Inferior parietal cortex (tissue), 1 donor: ENCODE measurements around the gene PSMB9.

Source experiments
- DNase-seq: peaks from one replicate; pipeline ENCODE4 v3.0.0-alpha.2; 2016; ENCODE audit errors: extremely low spot score

Gene PSMB9

DNA sequence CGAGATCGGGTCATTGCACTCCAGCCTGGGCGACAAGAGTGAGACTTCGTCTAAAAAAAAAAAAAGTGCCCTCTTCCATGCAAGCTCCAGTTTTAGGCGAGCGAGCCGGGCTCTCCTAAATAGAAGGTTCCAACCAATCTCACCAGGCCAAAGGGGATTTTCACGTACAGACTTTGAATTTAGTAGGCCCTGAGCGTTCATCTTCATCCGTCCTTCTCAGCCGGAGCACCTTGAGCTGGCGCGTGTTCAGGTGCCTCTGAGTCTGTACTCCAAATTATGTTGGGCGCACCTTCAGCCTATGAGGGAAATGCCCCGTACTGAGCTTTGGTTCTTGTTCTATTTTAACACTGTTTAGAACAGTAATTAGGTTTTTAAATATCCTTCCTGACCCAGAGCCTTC, 14.6 kb upstream of the PSMB9 start:
- no peak for DNase-seq

DNA sequence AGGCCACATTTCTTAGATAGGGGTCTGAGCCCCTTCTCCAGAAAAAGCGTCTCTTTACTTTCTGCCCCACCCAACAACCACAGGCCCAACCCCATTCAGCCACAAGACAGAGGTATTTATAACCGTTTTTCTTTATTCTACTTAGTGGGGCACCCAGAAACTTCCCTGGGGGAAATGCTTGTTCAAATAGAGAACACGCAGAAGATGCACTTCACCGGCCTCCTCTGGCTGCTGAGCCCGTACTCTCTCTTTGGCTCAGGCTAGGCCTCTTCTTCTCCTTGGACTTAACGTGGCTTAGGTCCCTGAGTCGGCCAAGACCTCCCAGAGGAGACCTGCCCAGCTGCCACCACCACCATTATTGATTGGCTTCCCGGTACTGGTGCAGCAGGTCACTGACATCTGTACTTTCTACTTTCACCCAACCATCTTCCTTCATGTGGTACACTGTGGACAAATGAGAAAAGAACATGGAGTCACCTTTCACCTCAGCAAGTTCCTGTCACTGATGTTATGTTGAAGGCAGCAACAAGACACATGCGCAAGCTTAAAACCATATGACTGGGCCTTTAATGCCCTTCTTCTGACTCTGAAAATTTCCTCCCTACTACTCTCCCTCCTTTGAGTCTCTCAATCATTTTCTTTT, 13.3 kb upstream of the PSMB9 start:
- no peak for DNase-seq

DNA sequence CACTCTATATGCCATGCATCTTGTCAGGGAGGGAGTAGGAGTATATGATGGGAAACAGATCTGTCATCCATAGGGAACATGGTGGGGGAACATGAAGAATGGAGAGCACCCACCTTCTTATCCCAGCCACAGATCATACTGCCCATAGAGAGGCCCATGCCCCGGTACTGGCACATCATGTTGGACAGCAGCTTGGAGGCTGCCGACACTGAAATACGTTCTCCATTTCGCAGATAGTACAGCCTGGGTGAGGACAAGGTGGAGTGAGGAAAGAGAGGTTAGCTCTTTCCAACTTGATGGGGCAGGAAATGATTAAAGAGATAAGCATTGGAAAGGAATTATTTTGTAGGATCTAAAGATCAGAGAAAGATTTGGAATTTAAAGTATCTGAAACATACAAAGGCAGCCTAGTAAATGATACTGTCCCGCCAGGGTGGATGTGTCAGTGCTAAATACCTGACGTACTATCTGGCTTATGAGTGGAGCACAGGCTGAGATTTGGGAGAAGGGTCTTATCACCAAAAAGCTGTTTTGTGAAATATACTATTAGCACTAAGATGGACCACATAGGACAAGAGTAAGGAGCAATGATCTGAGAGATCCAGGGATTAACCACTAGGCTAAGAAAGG, 11.9 kb upstream of the PSMB9 start:
- DNase-seq = no peak

DNA sequence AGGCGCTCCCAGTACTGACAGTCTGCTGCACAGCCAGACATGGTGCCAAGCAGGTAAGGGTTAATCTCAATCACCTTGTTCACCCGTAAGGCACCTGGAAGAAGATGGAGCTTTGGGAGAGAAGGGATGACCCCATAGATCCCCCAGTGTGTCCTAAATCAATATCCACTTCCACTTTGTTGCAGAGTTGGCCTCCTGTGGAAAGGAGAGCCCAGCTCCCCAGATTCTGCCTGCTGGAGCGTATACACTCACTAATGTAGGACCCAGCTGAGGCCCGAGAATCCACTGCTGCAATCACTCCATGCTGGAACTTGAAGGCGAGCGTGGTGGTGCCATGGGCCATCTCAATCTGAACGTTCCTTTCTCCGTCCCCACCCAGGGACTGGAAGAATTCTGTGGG, 11.3 kb upstream of the PSMB9 start:
- DNase-seq = no peak

DNA sequence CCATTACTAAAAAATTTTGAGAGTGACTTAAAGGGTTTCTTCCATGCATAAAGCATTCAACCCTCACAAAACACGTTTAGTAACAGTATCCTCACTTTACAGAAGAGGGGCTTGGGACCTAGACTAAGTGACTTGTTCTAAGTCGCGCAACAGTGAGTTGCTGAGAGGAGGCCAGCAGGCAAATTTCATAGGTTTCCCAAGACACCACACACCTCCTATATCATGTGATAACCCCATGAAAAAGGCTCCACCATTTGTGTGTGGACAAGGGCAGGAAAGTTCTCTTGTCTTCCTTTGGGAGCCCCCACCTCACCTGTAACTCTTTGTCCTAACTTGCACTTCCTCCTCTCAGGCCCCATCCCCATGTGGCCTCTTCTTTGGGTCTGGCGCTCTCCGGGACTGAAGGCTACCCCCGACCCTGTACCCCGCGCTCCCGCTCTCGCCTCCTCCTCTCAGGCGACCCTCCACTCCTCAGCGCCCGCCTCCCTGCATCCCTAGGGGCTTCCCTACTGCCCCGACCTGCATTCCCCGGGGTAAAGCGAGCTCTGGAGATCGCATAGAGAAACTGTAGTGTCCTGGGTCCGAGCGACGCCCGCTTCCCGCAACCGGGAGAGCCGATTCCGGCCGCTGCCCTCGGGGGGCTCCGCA, 10.5 kb upstream of the PSMB9 start:
- no peak for DNase-seq

DNA sequence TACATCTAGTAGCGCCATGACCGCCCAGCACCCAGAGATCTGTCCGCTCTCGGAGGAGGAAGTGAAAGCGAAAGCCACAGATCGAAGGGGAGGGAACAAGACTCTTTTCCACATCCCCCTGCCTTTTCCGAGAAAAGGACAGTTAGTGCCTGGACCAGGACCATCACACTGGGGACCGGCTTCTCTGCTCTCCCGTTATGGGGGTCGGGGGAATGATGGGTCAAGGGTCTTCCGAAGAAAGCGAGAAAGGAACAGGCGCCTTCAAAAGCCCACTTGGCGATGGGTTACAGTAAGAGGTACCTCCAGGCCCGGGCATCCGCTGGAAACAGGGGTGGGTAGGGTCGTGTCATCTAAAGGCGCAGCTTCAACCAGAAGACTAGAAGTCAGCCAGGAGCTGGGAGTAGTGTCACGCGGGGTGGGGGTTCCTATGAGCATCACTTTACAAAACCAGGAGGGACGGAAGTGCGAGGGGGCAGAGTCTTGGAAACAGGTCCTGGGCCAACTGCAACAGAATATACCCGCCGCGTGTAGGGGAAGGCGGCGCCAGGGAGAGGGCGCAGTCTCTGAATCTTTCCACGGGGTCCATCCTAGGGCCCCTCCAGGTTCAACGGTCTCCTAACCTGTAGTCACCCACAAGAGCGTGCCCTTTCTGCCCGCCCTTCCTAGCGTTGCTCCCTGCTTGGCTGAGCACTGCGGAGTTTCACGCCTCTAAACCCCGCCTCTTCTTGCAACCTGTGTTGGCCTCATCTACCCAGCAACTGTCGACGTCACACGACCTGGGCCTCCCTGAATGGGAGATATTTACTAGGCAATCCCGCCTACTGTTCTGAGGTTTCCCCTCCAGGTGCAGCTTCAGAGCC, 9.8 kb upstream of the PSMB9 start, which contains the start of gene PSMB8:
PSMB8 (minus strand) TSS at position 69 of the 860 bp plus-strand sequence; CDS start at position 18, 51 bp downstream.
- peak; percentile 94 for DNase-seq

DNA sequence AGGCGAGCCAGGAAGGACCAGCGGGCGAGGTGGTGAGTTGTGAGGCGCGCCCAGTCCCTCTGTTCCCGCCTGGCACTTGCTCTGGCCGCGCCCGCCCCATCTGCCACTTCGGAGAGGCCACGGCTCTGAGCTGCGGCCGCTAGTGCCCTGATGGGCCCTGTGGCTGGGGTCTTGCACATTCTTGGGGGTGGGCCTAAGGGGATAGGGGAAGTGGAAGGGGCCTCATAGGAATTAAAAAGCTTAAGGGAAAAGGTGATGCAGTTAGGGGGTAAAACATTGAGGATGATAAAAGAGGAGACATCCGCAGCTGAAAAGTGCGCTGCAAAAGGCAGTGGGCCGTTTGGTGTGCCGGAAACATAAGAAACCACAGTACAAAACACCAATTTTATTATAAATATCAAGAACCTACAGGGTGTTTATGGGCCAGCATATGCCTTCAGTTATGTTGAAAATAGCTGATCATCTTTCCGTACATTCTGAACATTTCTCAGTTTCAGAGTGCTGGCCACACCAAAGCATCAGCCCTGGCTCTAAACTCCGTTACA, 9.1 kb upstream of the PSMB9 start:
- no peak for DNase-seq

DNA sequence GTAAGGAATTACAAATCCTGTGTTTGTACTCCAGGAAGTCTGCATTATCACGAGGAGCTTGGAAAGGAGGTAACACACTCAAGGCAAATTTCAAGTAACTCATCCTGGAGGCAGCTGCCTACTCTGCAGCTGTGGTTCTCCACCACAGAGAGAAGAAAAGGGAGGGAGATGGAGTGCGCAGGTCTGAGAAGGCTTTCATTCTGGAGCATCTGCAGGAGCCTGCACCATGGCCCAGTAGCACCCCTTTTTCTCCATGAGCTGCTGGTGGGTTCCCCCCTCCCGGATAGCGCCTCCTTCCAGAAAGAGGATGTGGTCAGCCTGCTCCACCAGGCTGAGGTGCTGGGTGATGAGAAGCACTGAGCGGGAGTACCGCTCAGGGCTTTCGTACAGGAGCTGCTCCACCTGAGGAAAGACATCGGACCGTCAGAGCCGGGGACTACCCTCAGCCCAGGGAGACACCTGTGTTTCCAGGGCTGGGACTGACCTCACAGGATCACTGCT, 8.6 kb upstream of the PSMB9 start:
- DNase-seq = no peak

DNA sequence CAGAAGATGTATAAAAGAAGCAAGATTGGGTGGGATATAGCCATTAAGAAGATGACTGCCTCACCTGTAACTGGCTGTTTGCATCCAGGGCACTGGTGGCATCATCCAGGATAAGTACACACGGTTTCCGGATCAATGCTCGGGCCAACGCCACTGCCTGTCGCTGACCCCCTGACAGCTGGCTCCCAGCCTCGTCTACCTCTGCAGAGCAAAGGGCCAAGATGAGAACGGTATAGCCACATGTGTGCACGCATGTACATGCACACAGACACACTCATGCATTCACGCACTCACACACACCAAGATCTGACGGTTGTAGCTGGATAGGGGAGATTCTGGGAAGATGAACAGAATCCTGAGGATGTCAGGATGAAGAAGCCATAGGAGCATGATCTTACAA, 7.0 kb upstream of the PSMB9 start:
- DNase-seq = no peak

DNA sequence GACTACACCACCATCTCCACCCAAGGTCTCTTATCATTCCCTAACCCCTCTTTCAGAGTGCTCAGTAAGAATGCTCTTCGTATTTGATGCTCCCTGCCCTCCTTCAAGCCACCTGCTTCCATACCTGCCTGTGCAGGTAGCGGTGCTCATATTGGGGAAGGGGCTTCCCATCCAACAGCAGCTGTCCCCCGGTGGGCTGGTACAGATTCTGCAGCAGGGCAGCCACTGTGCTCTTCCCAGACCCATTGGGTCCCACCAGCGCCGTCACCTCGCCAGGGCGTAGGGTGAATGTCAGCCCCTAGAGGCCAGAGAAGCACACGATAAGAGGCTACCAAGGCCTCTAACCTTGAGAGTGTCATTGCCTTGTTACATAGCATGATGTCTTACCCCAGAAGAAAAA, 6.2 kb upstream of the PSMB9 start:
- DNase-seq = no peak

DNA sequence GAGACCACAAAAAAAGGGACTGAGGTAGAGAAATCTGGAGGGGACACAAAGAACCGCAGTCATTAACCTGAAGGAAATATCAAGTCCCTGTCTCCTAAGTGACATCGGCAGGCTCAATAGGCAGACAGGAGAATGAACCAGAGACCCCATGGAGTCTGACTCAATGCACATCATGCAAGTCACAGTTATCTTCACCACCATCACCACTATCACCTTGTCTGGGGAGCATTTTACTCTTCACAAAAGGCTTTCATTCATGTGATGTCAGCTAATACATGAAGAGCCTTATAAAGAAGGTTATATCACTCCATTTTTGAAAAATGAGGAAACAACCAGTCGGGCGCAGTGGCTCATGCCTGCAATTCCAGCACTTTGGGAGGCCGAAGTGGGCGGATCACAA, 4.9 kb upstream of the PSMB9 start:
- DNase-seq = no peak

DNA sequence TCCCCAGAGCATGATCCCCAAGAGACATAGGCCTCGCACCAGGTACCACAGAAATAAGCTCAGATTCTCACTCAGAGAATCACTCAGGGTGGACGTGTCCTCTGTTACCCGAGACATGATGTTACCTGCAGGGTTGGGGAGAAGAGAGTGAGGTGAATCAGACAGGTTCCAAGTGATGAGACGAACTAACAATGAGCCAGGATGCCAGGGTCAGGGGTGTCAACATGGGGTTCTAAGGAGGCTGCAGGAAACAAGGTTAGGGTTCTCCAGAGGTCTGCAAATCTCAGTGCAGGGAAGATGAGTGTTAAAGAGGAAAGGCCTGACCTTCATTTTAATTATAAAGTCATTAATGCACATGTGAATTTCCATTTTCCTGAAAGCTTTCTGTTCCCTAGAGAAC, 3.0 kb upstream of the PSMB9 start:
- no peak for DNase-seq

DNA sequence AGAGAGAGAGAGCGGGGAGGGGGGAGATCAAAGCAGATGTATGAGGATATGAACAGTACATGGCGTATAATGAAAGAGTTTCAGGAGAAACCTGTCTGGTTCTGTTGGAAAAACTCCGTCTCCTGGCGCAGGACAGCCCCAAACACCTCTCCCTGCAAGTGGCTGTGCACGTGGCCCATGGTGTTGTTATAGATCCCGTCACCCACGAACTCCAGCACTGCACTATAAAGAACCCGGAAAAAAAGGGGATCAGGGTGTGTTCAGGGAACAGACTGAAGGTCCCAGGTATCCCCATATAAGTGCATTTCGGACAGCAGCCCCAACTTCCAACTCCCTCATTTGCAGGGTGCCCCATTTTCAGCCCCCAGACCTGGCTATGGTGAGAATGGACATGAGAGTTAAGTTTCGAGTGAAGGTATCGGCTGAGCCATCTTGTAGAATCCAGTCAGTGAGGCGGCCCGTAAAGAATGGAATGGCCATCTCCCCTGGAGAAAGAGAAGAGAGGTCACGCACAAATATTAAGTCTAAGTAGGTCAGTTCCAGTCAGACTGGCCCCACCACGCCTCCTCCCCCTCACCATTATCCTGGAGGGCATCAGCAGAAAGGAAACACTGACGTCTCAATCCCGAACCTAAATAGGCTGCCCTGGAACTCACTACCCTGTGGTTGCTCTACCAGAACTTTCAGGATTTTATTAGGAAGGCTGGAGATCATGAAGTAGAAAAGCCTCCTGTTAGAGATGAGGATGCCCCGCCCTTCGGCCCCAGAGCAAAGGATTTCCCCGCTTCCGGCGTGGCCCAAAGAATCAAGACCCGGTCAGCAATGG, 1.8 kb upstream of the PSMB9 start:
- no peak for DNase-seq

DNA sequence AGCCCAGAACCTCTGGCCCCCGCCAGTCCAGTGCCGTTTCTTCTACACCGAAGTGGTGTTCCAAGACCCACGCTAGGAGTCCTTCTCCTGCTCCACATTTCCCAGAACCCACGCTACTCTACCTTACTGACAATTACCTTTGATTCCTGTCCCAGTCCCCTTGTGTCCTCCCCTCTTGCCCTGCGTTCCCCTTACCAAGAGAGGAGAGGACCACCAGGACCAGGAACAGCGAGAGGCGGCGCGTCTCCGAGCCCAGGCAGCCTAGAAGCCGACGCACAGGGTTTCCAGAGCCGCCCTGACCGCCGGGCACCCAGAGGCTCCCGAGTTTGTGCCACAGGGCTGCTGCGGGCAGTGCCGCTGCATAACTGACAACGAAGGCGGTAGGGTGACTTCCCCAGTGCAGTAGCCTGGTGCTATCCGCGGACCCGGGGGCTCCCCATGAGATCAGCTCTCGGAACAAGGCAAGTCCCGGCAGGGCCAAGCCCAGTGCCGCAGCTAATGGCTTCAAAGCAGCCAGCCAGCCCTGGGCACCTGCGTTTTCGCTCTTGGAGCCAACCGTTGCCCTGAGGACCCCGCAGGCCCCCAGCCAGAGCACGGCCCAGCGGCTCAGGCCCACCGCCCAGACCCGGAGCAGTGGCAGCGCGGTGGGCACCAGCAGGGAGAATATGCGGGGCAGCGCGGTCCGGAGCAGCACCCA, 1.0 kb upstream of the PSMB9 start:
- DNase-seq = peak; percentile 51

DNA sequence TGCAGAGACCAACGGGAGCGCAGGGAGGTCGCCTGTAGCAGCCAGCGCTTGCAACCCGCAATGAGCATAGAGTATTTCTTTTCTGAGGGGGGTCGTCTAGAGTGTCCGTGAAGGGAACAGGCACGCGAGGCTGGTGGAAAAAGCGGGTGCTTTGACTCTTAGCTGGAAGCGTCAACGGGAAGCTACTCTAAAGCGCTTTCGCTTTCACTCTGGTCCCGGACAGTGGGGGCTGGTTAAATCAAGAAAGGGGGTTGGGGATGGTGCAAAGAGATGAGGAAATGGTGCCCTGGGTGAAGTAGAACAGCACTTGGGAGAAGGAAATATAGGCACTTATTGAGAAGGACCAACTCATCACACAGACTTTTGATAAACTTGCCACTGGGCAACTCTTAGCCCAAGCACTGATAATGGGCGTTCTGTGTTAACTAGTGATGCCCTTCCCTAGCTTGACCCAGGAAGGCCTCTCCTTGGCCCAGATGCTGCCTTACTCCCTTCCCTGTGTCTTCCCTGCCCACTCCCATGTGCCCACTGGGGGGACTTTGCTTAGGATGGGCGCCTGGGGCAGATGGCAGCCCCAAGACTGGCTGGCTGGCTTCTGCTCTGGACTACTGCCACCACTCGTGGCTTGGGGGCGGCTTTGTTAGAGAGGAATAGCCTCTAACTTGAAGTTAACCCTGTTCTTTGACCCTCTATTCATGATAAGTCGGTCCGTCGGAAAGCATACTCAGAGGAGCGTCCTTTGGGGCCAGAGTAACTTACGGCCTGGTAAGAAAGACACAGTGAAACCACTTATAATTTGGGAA, 585 bp downstream of the PSMB9 start:
- peak; percentile 45 for DNase-seq

DNA sequence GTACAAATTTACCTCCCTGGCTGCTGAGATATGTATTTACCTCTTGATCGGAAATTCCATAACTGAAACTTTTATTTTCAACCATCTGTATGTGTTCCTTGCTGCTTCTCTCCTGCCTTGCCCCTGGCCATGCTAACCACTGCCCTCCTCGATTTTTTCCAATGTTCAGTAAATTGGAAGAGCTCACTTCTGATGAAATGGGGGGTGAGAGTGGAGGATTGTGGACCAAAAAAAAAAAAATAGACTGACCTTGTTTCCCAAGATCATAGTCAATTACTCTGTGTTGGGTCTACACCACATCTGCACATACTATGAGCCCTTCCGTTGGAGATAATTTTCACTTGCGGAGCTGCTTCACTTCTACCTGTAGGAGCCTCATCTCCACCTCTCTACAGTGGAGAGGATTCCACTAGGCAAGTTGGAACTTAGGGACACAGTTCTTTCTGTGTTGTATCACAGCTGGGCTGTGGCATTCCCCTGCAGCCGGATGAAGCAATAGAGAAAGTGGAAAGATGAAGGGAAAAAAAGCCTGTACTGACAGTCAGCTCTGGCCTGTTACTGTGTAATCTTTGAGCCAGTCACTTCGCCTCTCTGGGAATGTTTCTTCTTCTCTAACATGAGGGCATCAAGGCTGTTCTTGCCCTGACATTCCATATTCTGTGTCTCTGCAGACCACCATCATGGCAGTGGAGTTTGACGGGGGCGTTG, 1.6 kb downstream of the PSMB9 start:
- no peak for DNase-seq

DNA sequence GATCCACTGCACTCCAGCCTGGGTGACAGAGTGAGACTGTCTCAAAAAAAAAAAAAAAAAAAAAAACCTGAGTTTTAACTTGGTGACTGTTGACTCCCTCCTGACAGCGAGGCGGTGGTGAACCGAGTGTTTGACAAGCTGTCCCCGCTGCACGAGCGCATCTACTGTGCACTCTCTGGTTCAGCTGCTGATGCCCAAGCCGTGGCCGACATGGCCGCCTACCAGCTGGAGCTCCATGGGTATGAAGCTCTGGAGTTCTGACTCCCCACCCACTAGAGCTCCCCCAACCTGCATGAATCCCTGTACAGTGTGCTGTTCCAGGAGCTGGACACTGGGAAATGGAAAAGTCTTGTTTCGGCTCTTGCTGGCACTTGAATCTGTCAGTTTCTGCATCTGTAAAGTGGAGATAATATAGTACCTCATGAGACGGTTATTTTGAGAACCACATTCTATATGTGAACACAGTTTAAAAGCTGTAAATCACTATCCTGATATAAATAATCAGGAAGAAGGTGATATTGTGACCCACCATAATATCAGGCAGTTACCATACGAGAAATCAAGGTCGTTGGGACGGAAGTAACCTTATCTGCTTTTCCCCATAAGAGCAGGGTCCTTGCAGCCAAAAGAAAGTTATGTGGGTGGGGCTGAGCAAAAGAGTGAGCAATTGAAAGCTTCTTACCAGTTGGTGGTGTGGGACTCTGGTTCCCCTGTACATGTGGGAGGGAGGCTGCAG, 3.3 kb downstream of the PSMB9 start:
- no peak for DNase-seq

DNA sequence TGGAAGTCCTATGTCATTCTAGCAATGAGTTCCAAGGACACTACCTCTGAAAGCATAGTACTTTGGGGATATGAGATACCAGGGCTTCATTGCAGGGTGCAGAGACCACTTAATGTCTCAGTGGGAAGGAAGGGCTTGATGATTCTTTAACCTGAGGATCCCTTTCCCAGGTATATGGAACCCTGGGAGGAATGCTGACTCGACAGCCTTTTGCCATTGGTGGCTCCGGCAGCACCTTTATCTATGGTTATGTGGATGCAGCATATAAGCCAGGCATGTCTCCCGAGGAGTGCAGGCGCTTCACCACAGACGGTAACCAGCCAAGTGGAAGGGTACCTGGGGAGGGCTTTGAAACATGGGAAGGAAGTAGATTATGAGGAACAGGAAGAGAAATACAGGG, 4.2 kb downstream of the PSMB9 start:
- DNase-seq = no peak
